Measurements from ENCODE around the gene OR52E6.
A peak's percentile ranks its signal among the peaks of the same experiment; 100 is the strongest.

OR52E6 gene

GRCh38 chr11:5841797-5842196 lies at the start of gene OR52E6:
TSS of gene OR52E6 (minus strand) at chr11:5841897. CDS start at chr11:5841897, 0 bp downstream.
- no peak for DNase-seq (ENCODE audit: low read depth)

- DNase-seq (ENCODE audit: low read depth) = no peak
Measured at GRCh38 chr11:5891216-5891800, 49.6 kb upstream of the OR52E6 start.

GRCh38 chr11:5887661-5888060 lies 46.0 kb upstream of the OR52E6 start:
- DNase-seq (ENCODE audit: low read depth) = no peak

GRCh38 chr11:5887172-5887571 lies 45.5 kb upstream of the OR52E6 start:
- no peak for DNase-seq (ENCODE audit: low read depth)

DNA sequence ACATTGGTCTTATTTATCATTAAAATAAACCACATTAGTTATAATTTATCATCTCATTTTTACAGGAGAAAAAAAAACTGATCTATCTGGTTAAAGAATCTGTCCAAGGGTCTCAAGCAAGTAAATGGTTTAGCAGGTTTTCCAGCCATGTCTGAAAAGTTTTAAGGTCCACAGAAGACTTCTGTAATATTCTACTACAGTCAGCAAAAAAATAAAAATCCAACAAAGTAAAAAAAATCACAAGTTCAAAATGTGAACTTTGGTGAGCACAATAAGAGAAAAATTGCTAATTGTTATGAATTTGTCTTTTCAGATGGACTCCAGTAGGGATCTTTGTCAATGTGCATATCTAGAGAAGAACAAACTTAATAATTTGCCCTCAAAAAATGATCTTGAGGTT lies 40.1 kb upstream of the OR52E6 start:
- no peak for DNase-seq (ENCODE audit: low read depth)

- DNase-seq (ENCODE audit: low read depth) = no peak
Measured at GRCh38 chr11:5880329-5880728, 38.6 kb upstream of the OR52E6 start, which contains the start of gene OR52E4. TSS of gene OR52E4 (plus strand) at chr11:5880629. CDS start at chr11:5884293, 3,664 bp downstream.

GRCh38 chr11:5878564-5878963 lies 36.9 kb upstream of the OR52E6 start:
- DNase-seq (ENCODE audit: low read depth) = no peak

DNA sequence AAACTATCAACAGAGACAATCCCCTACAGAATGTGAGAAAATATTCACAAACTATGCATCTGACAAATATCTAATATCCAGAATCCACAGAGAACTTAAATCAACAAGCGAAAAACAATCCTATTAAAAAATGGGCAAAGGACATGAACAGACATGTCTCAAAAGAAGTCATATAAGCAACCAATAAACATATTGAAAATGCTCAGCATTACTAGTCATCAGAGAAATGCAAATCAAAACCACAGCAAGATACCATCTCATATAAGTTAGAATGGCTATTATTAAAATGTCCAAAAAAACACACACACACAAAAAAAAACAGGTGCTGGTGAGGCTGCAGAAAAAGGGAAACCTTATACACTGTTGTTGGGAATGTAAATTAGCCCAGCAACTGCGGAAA lies 24.1 kb upstream of the OR52E6 start:
- no peak for DNase-seq (ENCODE audit: low read depth)

GRCh38 chr11:5857590-5857989 lies 15.9 kb upstream of the OR52E6 start, which contains the start of gene OR52E8:
TSS of gene OR52E8 (minus strand) at chr11:5857690. CDS start at chr11:5857690, 0 bp downstream.
- no peak for DNase-seq (ENCODE audit: low read depth)

GRCh38 chr11:5851002-5851401 lies 9.3 kb upstream of the OR52E6 start:
- DNase-seq (ENCODE audit: low read depth) = no peak

- DNase-seq (ENCODE audit: low read depth) = no peak
Measured at GRCh38 chr11:5847711-5848110, 6.0 kb upstream of the OR52E6 start.

GRCh38 chr11:5846701-5847100 lies 5.0 kb upstream of the OR52E6 start:
- no peak for DNase-seq (ENCODE audit: low read depth)

DNA sequence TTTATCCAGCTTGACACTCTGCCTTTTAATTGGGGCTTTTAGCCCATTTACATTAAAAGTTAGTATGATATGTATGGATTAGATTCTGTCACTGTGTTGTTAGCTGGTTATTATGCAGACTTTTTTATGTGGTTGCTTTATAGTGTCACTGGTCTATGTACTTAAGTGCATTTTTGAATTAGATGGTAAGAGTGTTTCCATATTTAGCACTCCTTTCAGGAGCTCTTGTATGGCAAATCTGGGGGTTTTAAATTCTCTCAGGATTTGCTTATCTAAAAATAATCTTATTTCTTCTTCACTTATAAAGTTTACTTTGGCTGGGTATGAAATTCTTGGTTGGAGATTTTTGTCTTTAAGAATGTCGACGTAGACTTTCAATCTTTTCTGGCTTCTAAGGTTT lies 4.0 kb downstream of the OR52E6 start:
- DNase-seq (ENCODE audit: low read depth) = no peak

GRCh38 chr11:5833446-5833845 lies 8.3 kb downstream of the OR52E6 start:
- no peak for DNase-seq (ENCODE audit: low read depth)

DNA sequence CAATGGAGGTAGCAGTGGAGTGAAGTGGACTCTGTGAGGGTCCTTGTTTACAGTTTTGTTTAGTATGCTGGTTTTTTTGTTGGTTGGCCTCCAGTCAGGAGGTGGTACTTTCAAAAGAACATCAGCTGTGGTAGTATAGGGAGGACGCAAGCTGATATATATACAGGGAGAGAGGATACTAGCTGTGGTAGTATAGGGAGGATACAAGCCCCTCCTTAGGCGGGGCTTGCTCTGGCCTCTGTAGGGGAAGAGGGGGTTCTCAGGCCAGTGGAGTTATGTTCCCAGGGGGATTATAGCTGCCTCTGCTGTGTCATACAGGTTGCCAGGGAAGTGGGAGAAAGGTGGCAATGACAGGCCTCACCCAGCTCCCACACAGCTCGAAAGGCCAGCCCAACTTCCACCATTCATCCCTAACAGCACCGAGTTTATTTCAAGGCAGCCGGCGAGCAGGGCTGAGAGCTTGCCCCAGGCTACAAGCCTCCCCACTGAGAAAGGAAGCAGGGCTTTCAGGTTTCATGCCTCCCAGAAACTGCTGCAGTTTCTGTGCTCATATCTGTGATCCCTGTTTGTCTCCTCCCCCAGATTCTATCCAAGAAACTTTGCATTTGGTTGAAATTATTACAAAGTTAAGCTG lies 10.4 kb downstream of the OR52E6 start:
- no peak for DNase-seq (ENCODE audit: low read depth)

DNA sequence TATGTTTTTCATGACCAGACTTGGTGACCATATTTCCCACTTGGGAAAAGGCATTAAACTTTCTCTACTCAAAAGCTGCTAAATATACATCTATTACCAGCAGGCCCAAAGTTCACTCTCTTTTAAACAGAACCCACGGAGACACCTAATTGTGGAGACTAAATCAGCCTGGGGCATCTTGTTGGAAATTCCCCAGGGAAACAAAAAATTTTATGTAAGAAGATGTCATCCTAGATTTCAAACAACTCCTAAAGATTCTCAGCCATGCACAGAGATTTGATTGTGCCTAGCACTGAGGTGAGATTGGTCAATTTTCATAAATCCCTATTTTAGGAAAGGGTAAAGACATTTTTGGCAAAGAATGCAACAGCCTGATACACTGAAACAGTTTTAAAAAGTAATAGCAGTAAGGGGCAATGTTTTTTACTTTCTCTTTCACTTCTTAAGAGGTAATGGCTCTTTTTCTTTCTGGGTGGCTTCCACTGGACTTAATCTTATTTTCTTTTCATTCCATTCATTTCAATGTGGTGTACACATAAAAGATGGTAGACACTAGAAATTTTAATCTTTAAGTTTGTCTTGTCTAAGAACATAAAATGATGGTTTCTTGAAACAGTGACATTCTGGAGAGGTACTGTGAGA lies 23.3 kb downstream of the OR52E6 start:
- no peak for DNase-seq (ENCODE audit: low read depth)

- no peak for DNase-seq (ENCODE audit: low read depth)
Measured at GRCh38 chr11:5815534-5815933, 26.2 kb downstream of the OR52E6 start.

DNA sequence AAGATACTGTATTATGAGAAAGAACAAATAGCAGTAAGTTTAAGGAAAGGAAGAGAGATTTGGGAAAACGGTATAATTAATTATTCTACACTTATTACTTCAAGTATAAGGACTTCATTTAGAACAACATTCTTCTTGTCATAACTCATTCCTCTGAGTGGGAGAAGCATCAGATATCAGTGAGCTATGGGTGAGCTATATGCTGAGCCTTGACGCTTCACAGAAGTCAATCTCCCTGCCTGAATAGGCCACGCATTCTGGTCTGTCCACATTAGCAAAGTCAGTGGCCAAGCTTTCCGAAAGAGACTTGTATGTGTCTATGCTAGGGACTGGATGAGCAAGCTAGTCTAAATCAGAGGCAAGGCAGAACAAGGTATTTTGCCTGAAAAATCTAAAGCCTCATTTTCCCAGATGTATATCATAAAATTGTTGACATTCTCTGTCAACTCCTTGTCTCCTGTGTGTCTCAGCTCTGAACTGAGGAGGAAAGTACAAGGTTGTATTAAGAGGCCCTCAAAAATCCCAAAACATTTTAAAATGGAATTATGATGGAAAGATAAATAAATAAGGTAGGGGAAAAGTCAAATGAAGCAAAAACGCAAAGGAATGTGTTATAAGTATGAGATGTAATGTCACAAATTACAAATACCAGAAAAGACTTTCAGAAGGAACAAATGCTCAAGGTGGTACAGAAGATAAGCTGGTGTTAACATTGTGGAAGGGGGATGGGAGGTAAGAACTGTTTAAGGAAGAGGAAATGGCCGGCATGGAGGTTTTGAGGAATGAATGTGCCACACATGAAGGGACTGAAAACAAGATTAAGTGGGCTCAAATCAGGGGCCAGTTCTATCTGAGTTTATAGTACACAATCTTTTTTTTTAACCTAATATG lies 31.5 kb downstream of the OR52E6 start:
- DNase-seq (ENCODE audit: low read depth) = no peak

- DNase-seq (ENCODE audit: low read depth) = no peak
Measured at GRCh38 chr11:5809122-5809519, 32.6 kb downstream of the OR52E6 start.

DNA sequence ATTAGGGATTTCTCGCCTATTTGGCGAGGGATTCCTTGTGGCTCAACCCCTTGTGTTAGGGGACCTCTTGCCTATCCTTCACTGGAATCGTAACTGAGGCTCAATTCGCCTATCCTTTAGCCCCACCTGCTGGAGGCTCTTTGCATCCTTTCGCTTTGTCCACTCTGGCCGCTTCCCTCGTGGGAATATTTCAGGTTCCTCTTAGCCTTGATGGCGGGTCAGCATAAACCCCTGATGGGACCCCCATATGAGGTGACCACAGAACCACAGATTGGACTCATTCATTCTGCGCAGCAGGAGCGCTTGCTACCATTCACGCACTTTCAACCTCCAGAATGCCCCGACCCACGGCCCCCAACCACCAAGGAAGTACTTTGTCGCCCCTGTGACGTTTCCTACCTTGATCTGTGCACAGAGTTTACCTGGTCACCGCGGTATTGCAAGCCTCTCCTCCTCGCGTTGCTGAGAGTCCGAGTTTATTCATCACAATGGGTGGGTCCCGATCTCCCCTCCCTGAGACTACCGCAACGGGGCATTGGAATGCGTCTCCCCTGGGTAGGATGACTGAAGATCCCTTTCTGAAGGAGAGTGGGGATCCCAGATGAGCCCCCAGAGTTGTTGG lies 33.1 kb downstream of the OR52E6 start, which contains the start of gene OR52N2:
TSS of gene OR52N2 (plus strand) at position 425 of the 622 bp plus-strand sequence. CDS start 11,412 bp downstream, outside the sequence.
- peak; percentile 44 for DNase-seq (ENCODE audit: low read depth)

- no peak for DNase-seq (ENCODE audit: low read depth)
Measured at GRCh38 chr11:5807580-5807979, 34.1 kb downstream of the OR52E6 start.

GRCh38 chr11:5803982-5804381 lies 37.7 kb downstream of the OR52E6 start:
- no peak for DNase-seq (ENCODE audit: low read depth)

Measured in stromal cell of bone marrow (primary cell).